Spleen (tissue), 11 donors: ENCODE measurements around the gene SLC38A3. TPM values are rescaled to one million over a fixed set of nuclear protein-coding genes. Genes with fewer than 3 reads are reported as not detected.

Experiments
- DNase-seq: peaks from one replicate; pipeline ENCODE4 v3.0.0-alpha.2; 2020
- H3K27ac ChIP-seq, 8 donors: fragments of 200-600 bp; sonication (generic) in 7 of 8; 1 replicate in 4 of 8; 2 replicates in 4 of 8; pipeline versions ENCODE4 v1.5.0 to v1.8.0; 2016 to 2021; ENCODE audit warnings: inconsistent platforms in 4 of 8, mild to moderate bottlenecking in 4 of 8, moderate library complexity in 1 of 8
- H3K27me3 ChIP-seq, 7 donors: fragments of 200-600 bp; sonication (generic) in 6 of 7; replicated peaks in 1 of 7; 1 replicate in 4 of 7; 2 replicates in 3 of 7; pipeline versions ENCODE4 v1.5.0 to v1.8.0; 2016 to 2021; ENCODE audit warnings: inconsistent platforms in 3 of 7, mild to moderate bottlenecking in 1 of 7
- H3K36me3 ChIP-seq, 6 donors: fragments of 200-600 bp; sonication (generic) in 5 of 6; 1 replicate in 4 of 6; 2 replicates in 2 of 6; pipeline versions ENCODE4 v1.5.0 to v1.8.0; 2016 to 2021; ENCODE audit warnings: inconsistent platforms in 2 of 6
- H3K4me1 ChIP-seq, 6 donors: fragments of 200-600 bp; sonication (generic) in 5 of 6; 1 replicate in 3 of 6; 2 replicates in 3 of 6; pipeline versions ENCODE4 v1.5.0 to v1.8.0; 2016 to 2021; ENCODE audit warnings: inconsistent platforms in 3 of 6
- H3K4me3 ChIP-seq, 8 donors: fragments of 200-600 bp; sonication (generic) in 7 of 8; 1 replicate in 4 of 8; 2 replicates in 4 of 8; pipeline versions ENCODE4 v1.5.0 to v1.8.0; 2016 to 2021; ENCODE audit warnings: inconsistent platforms in 4 of 8, mild to moderate bottlenecking in 4 of 8, moderate library complexity in 2 of 8
- H3K9me3 ChIP-seq, 8 donors: fragments of 200-600 bp; sonication (generic) in 7 of 8; 1 replicate in 4 of 8; 2 replicates in 4 of 8; pipeline versions ENCODE4 v1.5.0 to v1.8.0; 2016 to 2021; ENCODE audit warnings: inconsistent platforms in 4 of 8
- POLR2A ChIP-seq, 3 donors: fragments of 450-650 bp; IDR thresholded peaks; one replicate each; pipeline ENCODE4 v1.5.1; 2017; ENCODE audit warnings: antibody characterized with exemption in 3 of 3, mild to moderate bottlenecking in 1 of 3
- POLR2AphosphoS5 ChIP-seq, 3 donors: sonication (generic); formaldehyde crosslinking; IDR thresholded peaks; one replicate each; pipeline ENCODE4 v1.5.1; 2017; ENCODE audit warnings: antibody characterized with exemption in 3 of 3
- WGBS, 5 donors: extraction: QIAGEN DNeasy Blood & Tissue Kit in 3 of 5; methylation state at CpG; one replicate each; pipeline versions ENCODE4 v1.1.5 to v1.1.7; 2013 to 2018; 5-methylcytosine and 5-hydroxymethylcytosine counted together
- intact Hi-C: fragments of 100-400 bp; cut with DNase I; formaldehyde crosslinking; loops from one replicate; pipeline ENCODE4 v1.15.0; 2023; ENCODE audit warnings: low total_unique reads
- polyA plus RNA-seq, 3 donors: library from polyadenylated mRNA; stranded (reverse); fragments of 200-250 nt; gene quantifications; one replicate each; pipeline ENCODE4 v1.2.1, GENCODE V29; 2013
- total RNA-seq, 7 donors: library from RNA; depleted of rRNA in 3 of 7; stranded (reverse); fragments of >200 nt in 3 of 7; fragmentation: NEBNext Ultra II Directional in 4 of 7; extraction: Animal tissue kit (Norgen Biotek cat#: 25700) in 4 of 7; gene quantifications; one replicate each; pipeline versions ENCODE4 v1.1.0 to v1.2.1, GENCODE V29; 2016 to 2021
- TF ChIP-seq, protein P1 (sequence below), 11 experiments: fragments of 200-600 bp in 7 of 11; fragments of 450-650 bp in 4 of 11; sonication (generic) in 4 of 11; IDR thresholded peaks in 8 of 11; conservative IDR thresholded peaks in 3 of 11; 1 replicate in 7 of 11; 2 replicates in 4 of 11; pipeline versions ENCODE4 v1.4.0 to v1.8.0; 2016 to 2021; ENCODE audit warnings: antibody characterized with exemption in 11 of 11, inconsistent platforms in 4 of 11, mild to moderate bottlenecking in 1 of 11
- donor health status: healthy with polysubstance abuse.
- donor health status: DM: no; HTN: no; CAD: no; lungs with moderate emphysema.
- donor health status: DM: no; HTN: no; CAD: no.
- donor health status: Bipolar disorder and iron deficiency.
- donor health status: healthy.
- donor health status: DM: no; HTN: no; CAD: no.
- donor health status: DM: yes; HTN: yes; CAD: no.

SLC38A3 gene
- total and polyA plus RNA-seq, 10 donors: 0.02 to 0.07 TPM; not detected in 8

DNA sequence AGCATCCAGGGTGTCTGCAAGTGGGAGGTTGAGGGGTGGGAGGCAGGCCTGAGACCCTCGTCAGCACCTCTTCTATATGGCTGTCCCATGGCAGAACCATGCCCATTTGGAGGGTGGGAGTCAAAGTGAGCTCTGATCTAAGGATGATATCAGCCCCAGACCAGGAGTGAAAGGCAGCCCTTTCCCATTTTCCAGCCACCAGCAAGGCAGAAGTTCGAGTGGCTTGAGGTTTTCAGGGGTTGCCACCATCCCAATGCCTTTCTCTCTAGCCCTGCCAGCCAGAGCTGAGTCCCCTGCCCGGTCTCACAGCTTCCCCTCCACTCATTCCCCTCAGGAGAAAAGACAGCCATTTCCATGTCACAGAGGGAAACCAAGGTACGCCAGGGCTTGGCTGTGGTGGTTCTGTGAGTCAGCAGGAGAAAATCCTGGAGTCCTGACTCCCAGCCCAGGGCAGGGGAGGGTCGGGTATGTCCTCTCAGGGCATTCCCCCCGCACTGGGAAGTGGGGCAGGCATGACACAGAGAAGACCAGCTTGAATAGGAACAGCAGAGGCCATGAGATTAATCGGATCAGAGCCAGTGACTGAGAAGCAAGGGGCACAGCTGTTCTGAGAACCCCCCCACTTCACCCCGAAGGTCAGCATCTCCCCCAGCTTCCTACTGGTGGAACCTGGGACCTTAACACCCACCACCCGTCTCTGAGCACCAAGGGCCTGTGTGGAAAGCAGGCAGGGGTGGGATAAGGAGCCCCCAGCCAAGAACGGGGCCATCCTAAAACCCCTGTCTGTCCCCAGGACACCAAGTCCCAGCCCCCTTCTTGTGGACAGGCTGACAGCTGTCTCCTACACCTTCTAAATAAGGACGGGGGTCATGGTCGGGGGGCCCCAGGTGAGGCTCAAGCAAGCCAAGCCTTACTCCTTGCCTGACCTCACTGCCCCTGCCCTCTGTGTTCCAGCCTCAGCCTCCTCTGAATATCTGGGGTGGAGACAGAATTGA lies 965 bp upstream of the SLC38A3 start:
- DNase-seq: no peak
- TF ChIP-seq POLR2AphosphoS5 (IDR thresholded peaks at IDR 0.05) (no peak), POLR2A (IDR thresholded peaks at IDR 0.05) (no peak)
- TF ChIP-seq, protein P1, sequence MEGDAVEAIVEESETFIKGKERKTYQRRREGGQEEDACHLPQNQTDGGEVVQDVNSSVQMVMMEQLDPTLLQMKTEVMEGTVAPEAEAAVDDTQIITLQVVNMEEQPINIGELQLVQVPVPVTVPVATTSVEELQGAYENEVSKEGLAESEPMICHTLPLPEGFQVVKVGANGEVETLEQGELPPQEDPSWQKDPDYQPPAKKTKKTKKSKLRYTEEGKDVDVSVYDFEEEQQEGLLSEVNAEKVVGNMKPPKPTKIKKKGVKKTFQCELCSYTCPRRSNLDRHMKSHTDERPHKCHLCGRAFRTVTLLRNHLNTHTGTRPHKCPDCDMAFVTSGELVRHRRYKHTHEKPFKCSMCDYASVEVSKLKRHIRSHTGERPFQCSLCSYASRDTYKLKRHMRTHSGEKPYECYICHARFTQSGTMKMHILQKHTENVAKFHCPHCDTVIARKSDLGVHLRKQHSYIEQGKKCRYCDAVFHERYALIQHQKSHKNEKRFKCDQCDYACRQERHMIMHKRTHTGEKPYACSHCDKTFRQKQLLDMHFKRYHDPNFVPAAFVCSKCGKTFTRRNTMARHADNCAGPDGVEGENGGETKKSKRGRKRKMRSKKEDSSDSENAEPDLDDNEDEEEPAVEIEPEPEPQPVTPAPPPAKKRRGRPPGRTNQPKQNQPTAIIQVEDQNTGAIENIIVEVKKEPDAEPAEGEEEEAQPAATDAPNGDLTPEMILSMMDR (IDR thresholded peaks at IDR 0.05 in 8 of 11, conservative IDR thresholded peaks at IDR 0.05 in 3 of 11): no peak
- Histone ChIP-seq H3K27ac (no peak overlapping the region), H3K27me3 (peaks cover 0 to 91% (median 60%) of the 10 kb centered on the region in 7 donors), H3K4me1 (peaks cover 11 to 22% (median 16%) of the 10 kb centered on the region in 6 donors), H3K36me3 (no peaks in the 10 kb centered on the region), H3K9me3 (no peaks in the 10 kb centered on the region), H3K4me3 (peak overlapping the region in 1 of 8 donors; percentile 60)
- 57 to 73% (median 68%) methylated on average over 12 of the region's 12 CpGs for WGBS, 5 donors
- intact Hi-C loops: no loop called here

DNA sequence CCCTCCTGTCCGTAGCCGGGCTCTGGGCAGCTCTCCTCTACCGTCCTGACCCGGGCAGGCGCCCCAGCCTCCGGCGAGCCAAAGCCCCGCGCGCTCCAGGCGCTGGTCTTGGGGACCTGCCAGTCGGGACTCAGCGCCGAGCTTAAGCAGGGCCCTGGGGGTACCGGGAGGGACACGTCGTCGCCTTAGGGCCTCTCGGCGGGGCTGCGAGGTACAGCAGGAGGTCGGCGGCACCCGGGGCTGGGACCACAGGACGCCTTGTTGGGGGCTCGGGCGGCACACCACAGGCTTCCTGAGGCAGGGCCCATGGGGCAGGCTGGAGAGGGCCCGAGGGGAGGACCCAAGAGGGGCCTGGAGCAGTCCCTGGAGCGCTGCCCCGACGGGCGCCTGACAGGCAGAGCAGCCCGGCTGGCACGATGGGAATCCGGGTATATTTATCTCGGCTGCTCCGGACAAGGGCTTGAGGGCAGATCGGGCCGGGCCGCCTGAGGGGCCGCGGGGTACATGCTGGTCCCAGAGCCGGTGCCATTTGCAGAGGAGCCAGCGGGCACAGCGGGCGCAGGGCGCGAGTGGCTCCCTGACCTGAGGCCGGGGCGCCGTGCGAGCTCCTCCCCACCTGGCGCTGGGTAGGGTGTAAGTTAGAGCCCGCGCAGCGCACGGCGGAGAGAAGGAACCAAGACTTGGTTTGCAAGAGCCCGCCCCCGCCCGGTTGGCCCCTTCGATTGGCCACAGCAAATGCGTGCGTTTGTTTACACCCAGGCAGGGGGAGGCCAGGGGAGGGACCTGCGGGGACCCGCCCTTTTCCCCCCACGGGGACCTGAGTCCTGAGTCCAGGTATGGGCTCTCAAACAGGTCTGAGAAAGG lies 574 bp downstream of the SLC38A3 start:
- peak overlapping the region; percentile 4 to 60 (median 25) for H3K4me3 ChIP-seq
- H3K27ac ChIP-seq: no peak overlapping the region
- no peak for DNase-seq

DNA sequence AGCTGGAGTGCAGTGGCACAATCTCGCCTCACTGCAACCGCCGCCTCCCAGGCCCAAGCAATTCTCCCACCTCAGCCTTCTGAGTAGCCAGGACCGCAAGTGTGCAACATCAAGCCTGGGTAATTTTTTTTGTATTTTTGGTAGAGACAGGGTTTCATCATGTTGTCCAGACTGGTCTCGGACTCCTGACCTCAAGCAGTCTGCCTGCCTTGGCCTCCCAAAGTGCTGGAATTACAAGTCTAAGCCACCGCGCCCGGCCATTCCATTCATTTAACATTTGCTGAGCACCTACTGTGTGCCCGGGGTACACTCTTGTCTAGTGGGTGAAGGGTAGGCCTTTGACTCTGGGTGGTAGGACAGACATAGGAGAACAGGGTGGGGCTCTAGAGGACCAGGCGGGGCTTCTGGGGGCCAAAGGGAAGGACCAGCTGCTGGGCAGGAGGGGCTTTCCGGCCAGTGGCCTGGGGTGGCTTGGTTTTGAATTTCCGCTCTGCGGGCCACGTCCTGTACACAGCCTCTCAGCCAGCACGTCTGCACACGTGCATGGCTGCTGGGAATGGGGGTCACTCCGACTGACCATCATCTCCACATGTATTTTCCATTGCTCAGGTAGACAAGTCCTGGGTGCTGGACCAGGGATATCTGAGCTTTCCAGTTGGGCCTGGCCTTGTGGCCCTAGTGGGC lies 2.4 kb downstream of the SLC38A3 start:
- TF ChIP-seq, protein P1 (IDR thresholded peaks at IDR 0.05 in 8 of 11, conservative IDR thresholded peaks at IDR 0.05 in 3 of 11): no peak
- no peak for TF ChIP-seq POLR2A (IDR thresholded peaks at IDR 0.05)
- no peak for TF ChIP-seq POLR2AphosphoS5 (IDR thresholded peaks at IDR 0.05)
- no peak overlapping the region for H3K27ac ChIP-seq
- intact Hi-C loops: no loop called here
- H3K4me1 ChIP-seq: peaks cover 11 to 22% (median 16%) of the 10 kb centered on the region in 6 donors
- H3K36me3 ChIP-seq: no peaks in the 10 kb centered on the region
- no peak for DNase-seq
- 87 to 93% (median 92%) methylated on average over 11 to 17 of the region's 17 CpGs for WGBS, 5 donors
- H3K27me3 ChIP-seq: peaks cover 0 to 60% (median 40%) of the 10 kb centered on the region in 7 donors
- H3K4me3 ChIP-seq: no peak overlapping the region
- no peaks in the 10 kb centered on the region for H3K9me3 ChIP-seq

More for the DNA sequence above, 574 bp downstream of the SLC38A3 start:
- Histone ChIP-seq H3K27me3 (peaks cover 0 to 79% (median 50%) of the 10 kb centered on the region in 7 donors), H3K4me1 (peaks cover 11 to 22% (median 16%) of the 10 kb centered on the region in 6 donors), H3K9me3 (no peaks in the 10 kb centered on the region), H3K36me3 (no peaks in the 10 kb centered on the region)
- no peak for TF ChIP-seq POLR2AphosphoS5 (IDR thresholded peaks at IDR 0.05)
- no peak for TF ChIP-seq POLR2A (IDR thresholded peaks at IDR 0.05)
- TF ChIP-seq, protein P1 (IDR thresholded peaks at IDR 0.05 in 8 of 11, conservative IDR thresholded peaks at IDR 0.05 in 3 of 11): no peak
- intact Hi-C loops: no loop called here
- 1 to 6% (median 2%) methylated on average over 42 to 67 of the region's 67 CpGs for WGBS, 5 donors
